Measurements from ENCODE around the gene P3R3URF. TPM values are rescaled to one million over a fixed set of nuclear protein-coding genes. Genes with fewer than 3 reads are reported as not detected.

P3R3URF gene
- total RNA-seq, 1 donor from 2014 or later = not detected

GRCh38 chr1:46173361-46173856, 2.9 kb downstream of the P3R3URF start:
- POLR2A ChIA-PET = no interaction called here
- TF ChIP-seq CTCF (IDR thresholded peaks at IDR 0.05) = no peak

GRCh38 chr1:46172321-46172720, 4.0 kb downstream of the P3R3URF start:
- intact Hi-C loops (cut with micrococcal nuclease) = no loop called here
- H3K27me3 Mint-ChIP-seq = peaks cover 4% of the 10 kb centered on the region
- H3K27ac Mint-ChIP-seq = no peak overlapping the region
- ChIA-PET POLR2A (no interaction called here), CTCF (interaction anchor here (1.6 kb wide), 1 partner anchor 135 kb away, joined by 4 read pairs; no protein-coding TSS in a partner anchor)
- ATAC-seq (ENCODE audit: low read depth) (no peak), DNase-seq (no peak)
- no peak for TF ChIP-seq CTCF (IDR thresholded peaks at IDR 0.05)
- H3K4me3 Mint-ChIP-seq = no peak overlapping the region
- H3K4me1 Mint-ChIP-seq = peaks cover 18% of the 10 kb centered on the region
- no peaks in the 10 kb centered on the region for H3K9me3 Mint-ChIP-seq
- no peaks in the 10 kb centered on the region for H3K36me3 Mint-ChIP-seq (ENCODE audit: low read depth)

More at GRCh38 chr1:46173361-46173856, 2.9 kb downstream of the P3R3URF start:
- Mint-ChIP-seq H3K4me1 (peaks cover 13% of the 10 kb centered on the region), H3K4me3 (no peak overlapping the region), H3K27me3 (peaks cover 4% of the 10 kb centered on the region), H3K36me3 (ENCODE audit: low read depth) (no peaks in the 10 kb centered on the region), H3K9me3 (no peaks in the 10 kb centered on the region), H3K27ac (no peak overlapping the region)
- CTCF ChIA-PET = interaction anchor here (1.6 kb wide), 1 partner anchor 136 kb away, joined by 4 read pairs; no protein-coding TSS in a partner anchor
- intact Hi-C loops (cut with micrococcal nuclease) = no loop called here
- ATAC-seq (ENCODE audit: low read depth) (no peak), DNase-seq (no peak)

- ChIA-PET POLR2A (no interaction called here), CTCF (interaction anchor here (1.6 kb wide), 1 partner anchor 135 kb away, joined by 4 read pairs; no protein-coding TSS in a partner anchor)
- intact Hi-C loops (cut with micrococcal nuclease) = no loop called here
- Mint-ChIP-seq H3K9me3 (no peaks in the 10 kb centered on the region), H3K27ac (no peak overlapping the region), H3K36me3 (ENCODE audit: low read depth) (no peaks in the 10 kb centered on the region), H3K4me3 (no peak overlapping the region), H3K4me1 (peaks cover 22% of the 10 kb centered on the region), H3K27me3 (peaks cover 4% of the 10 kb centered on the region)
- no peak for TF ChIP-seq CTCF (IDR thresholded peaks at IDR 0.05)
- no peak for DNase-seq
- ATAC-seq (ENCODE audit: low read depth) = no peak
These were observed 4.4 kb downstream of the P3R3URF start for GRCh38 chr1:46171871-46172270.

GRCh38 chr1:46171351-46171750, 4.9 kb downstream of the P3R3URF start:
- H3K4me3 Mint-ChIP-seq = no peak overlapping the region
- no peaks in the 10 kb centered on the region for H3K36me3 Mint-ChIP-seq (ENCODE audit: low read depth)
- no peak for ATAC-seq (ENCODE audit: low read depth)

More at GRCh38 chr1:46171351-46171750, 4.9 kb downstream of the P3R3URF start:
- ChIA-PET POLR2A (no interaction called here), CTCF (no interaction called here)
- peaks cover 4% of the 10 kb centered on the region for H3K27me3 Mint-ChIP-seq
- H3K4me1 Mint-ChIP-seq = peaks cover 25% of the 10 kb centered on the region
- no peak overlapping the region for H3K27ac Mint-ChIP-seq
- TF ChIP-seq CTCF (IDR thresholded peaks at IDR 0.05) = no peak
- H3K9me3 Mint-ChIP-seq = no peaks in the 10 kb centered on the region
- DNase-seq = no peak
- intact Hi-C loops (cut with micrococcal nuclease) = no loop called here

Data from activated B cell treated with CpG ODN at 0.5 μM for 24 hours (primary cell).